Loucy (cell line): Measurements from ENCODE around the gene RBMS2.
"Not testable (repeated sequence)": the region's sequence is repeated elsewhere in the genome, so short reads cannot be mapped to it uniquely, and the experiment has no call there.

Experiments
- EZH2phosphoT487 ChIP-seq: fragments of 200-600 bp; IDR thresholded peaks from 2 replicates; pipeline ENCODE4 v1.6.1; 2018; ENCODE audit warnings: antibody characterized with exemption, mild to moderate bottlenecking, moderate library complexity, borderline replicate concordance
- TF ChIP-seq, protein P1 (sequence below): fragments of 200-600 bp; sonication (generic); conservative IDR thresholded peaks from 2 replicates; pipeline ENCODE4 v1.5.1; 2014; ENCODE audit warnings: mild to moderate bottlenecking, antibody characterized with exemption, low read length

DNA sequence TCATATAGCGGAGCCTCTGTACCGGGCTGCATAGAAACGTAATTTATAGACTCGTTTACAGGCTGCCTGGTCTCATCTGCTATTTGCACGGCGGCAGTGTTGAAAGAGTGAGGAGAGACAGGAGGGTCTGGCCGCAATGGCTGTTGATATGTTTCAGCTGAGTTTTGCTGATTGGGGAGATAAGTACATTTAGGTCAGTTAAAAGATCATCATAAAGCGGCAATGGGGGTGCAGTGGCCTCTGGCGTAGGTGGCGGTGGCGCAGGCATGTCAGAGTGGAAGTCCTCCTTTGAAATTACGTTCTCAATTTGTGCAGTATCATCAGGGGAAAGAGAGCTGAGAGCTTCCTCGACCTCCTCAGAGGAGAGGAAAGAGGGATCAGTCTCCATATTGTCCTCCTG lies 21.7 kb upstream of the RBMS2 start:
- TF ChIP-seq, protein P1, sequence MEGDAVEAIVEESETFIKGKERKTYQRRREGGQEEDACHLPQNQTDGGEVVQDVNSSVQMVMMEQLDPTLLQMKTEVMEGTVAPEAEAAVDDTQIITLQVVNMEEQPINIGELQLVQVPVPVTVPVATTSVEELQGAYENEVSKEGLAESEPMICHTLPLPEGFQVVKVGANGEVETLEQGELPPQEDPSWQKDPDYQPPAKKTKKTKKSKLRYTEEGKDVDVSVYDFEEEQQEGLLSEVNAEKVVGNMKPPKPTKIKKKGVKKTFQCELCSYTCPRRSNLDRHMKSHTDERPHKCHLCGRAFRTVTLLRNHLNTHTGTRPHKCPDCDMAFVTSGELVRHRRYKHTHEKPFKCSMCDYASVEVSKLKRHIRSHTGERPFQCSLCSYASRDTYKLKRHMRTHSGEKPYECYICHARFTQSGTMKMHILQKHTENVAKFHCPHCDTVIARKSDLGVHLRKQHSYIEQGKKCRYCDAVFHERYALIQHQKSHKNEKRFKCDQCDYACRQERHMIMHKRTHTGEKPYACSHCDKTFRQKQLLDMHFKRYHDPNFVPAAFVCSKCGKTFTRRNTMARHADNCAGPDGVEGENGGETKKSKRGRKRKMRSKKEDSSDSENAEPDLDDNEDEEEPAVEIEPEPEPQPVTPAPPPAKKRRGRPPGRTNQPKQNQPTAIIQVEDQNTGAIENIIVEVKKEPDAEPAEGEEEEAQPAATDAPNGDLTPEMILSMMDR: not testable (repeated sequence)
- TF ChIP-seq EZH2phosphoT487: not testable (repeated sequence)
